ENCODE results near the gene MTOR. TPM values are rescaled to one million over a fixed set of nuclear protein-coding genes. Genes with fewer than 3 reads are reported as not detected.

Gene MTOR
- total RNA-seq, 1 experiment from 2014 or later = 48.0 TPM

DNA sequence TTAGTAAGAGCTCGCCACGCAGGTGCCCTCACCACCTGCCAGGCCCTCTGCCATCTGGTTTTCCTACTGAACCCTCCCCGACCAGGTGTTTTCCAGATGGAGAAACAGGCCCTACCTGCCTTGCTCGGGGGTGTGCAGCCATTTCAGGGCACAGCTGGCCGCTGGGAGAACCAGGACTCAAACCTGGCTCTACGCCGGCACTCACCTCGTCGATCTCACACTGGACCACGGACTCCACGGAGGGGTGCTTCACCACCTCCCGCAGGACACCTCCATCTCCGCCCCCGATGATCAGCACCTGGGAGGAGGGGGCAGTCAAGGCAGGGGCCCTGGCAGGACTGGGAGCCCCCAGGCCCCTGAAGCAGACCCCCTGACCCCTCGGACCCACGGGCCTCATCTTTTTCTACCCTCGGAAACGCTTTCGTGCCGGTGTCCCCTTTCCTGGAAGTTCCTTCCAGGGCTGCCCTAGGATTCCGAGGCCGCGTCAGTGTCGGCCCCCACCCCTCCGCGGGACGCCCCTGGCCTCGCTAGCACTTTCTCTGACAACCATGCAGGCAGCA lies 203.7 kb downstream of the MTOR start:
- H4K20me1 ChIP-seq (ENCODE audit: low read length) = no peaks in the 10 kb centered on the region
- DNase-seq = no peak
- H2AFZ ChIP-seq (ENCODE audit: low read length) = peak overlapping the region; percentile 61; the same call in 1 of the 2 replicates
- no peaks in the 10 kb centered on the region for H3K9me3 ChIP-seq (ENCODE audit: low read length)
- ChIA-PET CTCF (no interaction called here), POLR2A (ENCODE audit: unreplicated experiment) (interaction anchor here (0.6 kb wide), 1 partner anchor 138 kb away, joined by 5 read pairs; no protein-coding TSS in a partner anchor)
- BruUV-seq (replicated peaks) = TSS peak; percentile 39
- H3F3A ChIP-seq (ENCODE audit: low read length, unreplicated experiment) = no peaks in the 10 kb centered on the region
- H3K9ac ChIP-seq (ENCODE audit: low read length) = peak overlapping the region; percentile 99
- no peak for ATAC-seq
- TF ChIP-seq EZH2phosphoT487 (IDR thresholded peaks at IDR 0.05; ENCODE audit: borderline replicate concordance, low read length) (no peak), CTCF (conservative IDR thresholded peaks at IDR 0.05; ENCODE audit: low read depth, low read length) (no peak), EZH2 (IDR thresholded peaks at IDR 0.05; ENCODE audit: low read length, unreplicated experiment) (no peak)
- no peaks in the 10 kb centered on the region for H3K9me2 ChIP-seq (replicated peaks; ENCODE audit: low read length)
- H3K36me3 ChIP-seq (ENCODE audit: low read depth, low read length) = peaks cover 21% of the 10 kb centered on the region
- H3K4me3 ChIP-seq (ENCODE audit: low read length) = peak overlapping the region; percentile 100
- peaks cover 16% of the 10 kb centered on the region; the same call in 1 of the 2 replicates for H3K4me1 ChIP-seq (ENCODE audit: insufficient read depth, low read length)
- no peaks in the 10 kb centered on the region for H3K27me3 ChIP-seq (ENCODE audit: low read length)
- peak overlapping the region; percentile 99 for H3K4me2 ChIP-seq (ENCODE audit: low read length)
- intact Hi-C loops (cut with micrococcal nuclease) = no loop called here
- no peak overlapping the region for H3K27ac ChIP-seq (ENCODE audit: low read length)
- peaks cover 53% of the 10 kb centered on the region for H3K79me2 ChIP-seq (ENCODE audit: low read length)

DNA sequence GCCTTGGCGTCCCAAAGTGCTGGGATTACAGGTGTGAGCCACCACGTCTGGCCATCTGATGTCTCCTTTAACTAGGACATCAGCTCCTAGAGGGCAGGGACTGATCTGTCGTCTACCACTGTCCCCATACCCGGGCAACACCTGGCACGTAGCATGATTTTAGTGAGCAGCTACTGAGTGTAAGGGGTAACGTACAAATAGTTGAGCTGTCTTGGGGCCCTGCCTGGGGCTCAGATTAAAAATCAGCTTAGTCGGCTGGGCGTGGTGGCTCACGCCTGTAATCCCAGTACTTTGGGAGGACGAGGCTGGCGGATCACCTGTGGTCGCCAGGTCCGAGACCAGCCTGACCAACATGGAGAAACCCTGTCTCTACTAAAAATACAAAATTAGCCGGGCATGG lies 204.3 kb downstream of the MTOR start:
- Histone ChIP-seq H3K79me2 (ENCODE audit: low read length) (peaks cover 53% of the 10 kb centered on the region), H3K4me3 (ENCODE audit: low read length) (peak overlapping the region; percentile 100; the same call in 1 of the 2 replicates), H3F3A (ENCODE audit: low read length, unreplicated experiment) (no peaks in the 10 kb centered on the region), H3K27me3 (ENCODE audit: low read length) (no peaks in the 10 kb centered on the region), H3K9me2 (replicated peaks; ENCODE audit: low read length) (no peaks in the 10 kb centered on the region), H3K4me1 (ENCODE audit: insufficient read depth, low read length) (peaks cover 16% of the 10 kb centered on the region; the same call in 1 of the 2 replicates), H3K27ac (ENCODE audit: low read length) (no peak overlapping the region), H3K4me2 (ENCODE audit: low read length) (peak overlapping the region; percentile 99), H3K9ac (ENCODE audit: low read length) (peak overlapping the region; percentile 99; the same call in 1 of the 2 replicates), H4K20me1 (ENCODE audit: low read length) (no peaks in the 10 kb centered on the region), H3K9me3 (ENCODE audit: low read length) (no peaks in the 10 kb centered on the region), H2AFZ (ENCODE audit: low read length) (no peak overlapping the region), H3K36me3 (ENCODE audit: low read depth, low read length) (peaks cover 21% of the 10 kb centered on the region)
- no TSS peak for BruUV-seq (replicated peaks)
- ATAC-seq = no peak
- POLR2A ChIA-PET (ENCODE audit: unreplicated experiment) = interaction anchor here (0.6 kb wide), 1 partner anchor 139 kb away, joined by 5 read pairs; no protein-coding TSS in a partner anchor
- TF ChIP-seq EZH2 (IDR thresholded peaks at IDR 0.05; ENCODE audit: low read length, unreplicated experiment) (no peak), CTCF (conservative IDR thresholded peaks at IDR 0.05; ENCODE audit: low read depth, low read length) (no peak), EZH2phosphoT487 (IDR thresholded peaks at IDR 0.05; ENCODE audit: borderline replicate concordance, low read length) (no peak)
- CTCF ChIA-PET = no interaction called here
- DNase-seq = no peak
- intact Hi-C loops (cut with micrococcal nuclease) = no loop called here

DNA sequence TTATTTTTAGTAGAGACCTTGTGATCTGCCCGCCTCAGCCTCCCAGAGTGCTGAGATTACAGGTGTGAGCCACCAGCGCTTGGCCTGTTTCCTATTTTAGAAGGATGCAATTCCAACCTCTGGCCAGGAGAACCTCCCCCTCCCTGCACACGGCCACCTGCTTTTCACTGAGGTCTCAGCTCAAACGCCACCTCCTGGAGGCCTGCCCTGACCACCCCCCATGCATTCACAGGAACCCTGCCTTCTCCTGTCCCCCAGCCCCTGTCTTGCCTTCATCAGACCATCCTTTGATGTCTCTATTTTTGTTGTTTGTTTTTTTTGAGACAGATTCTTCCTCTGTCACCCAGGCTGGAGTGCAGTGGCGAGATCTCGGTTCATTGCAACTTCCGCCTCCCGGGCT lies 204.9 kb downstream of the MTOR start:
- Histone ChIP-seq H3K4me3 (ENCODE audit: low read length) (peak overlapping the region; percentile 100; the same call in 1 of the 2 replicates), H3K36me3 (ENCODE audit: low read depth, low read length) (peaks cover 21% of the 10 kb centered on the region), H3F3A (ENCODE audit: low read length, unreplicated experiment) (no peaks in the 10 kb centered on the region), H3K4me1 (ENCODE audit: insufficient read depth, low read length) (peaks cover 16% of the 10 kb centered on the region; the same call in 1 of the 2 replicates), H3K27ac (ENCODE audit: low read length) (no peak overlapping the region), H3K9me2 (replicated peaks; ENCODE audit: low read length) (no peaks in the 10 kb centered on the region), H3K4me2 (ENCODE audit: low read length) (peak overlapping the region; percentile 99), H3K9me3 (ENCODE audit: low read length) (no peaks in the 10 kb centered on the region), H3K9ac (ENCODE audit: low read length) (no peak overlapping the region), H3K27me3 (ENCODE audit: low read length) (no peaks in the 10 kb centered on the region), H3K79me2 (ENCODE audit: low read length) (peaks cover 53% of the 10 kb centered on the region), H4K20me1 (ENCODE audit: low read length) (no peaks in the 10 kb centered on the region), H2AFZ (ENCODE audit: low read length) (no peak overlapping the region)
- ATAC-seq (no peak), DNase-seq (no peak)
- CTCF ChIA-PET = no interaction called here
- no TSS peak for BruUV-seq (replicated peaks)
- POLR2A ChIA-PET (ENCODE audit: unreplicated experiment) = interaction anchor here (0.7 kb wide), 1 partner anchor 90 kb away, joined by 18 read pairs; no protein-coding TSS in a partner anchor
- TF ChIP-seq EZH2phosphoT487 (IDR thresholded peaks at IDR 0.05; ENCODE audit: borderline replicate concordance, low read length) (no peak), EZH2 (IDR thresholded peaks at IDR 0.05; ENCODE audit: low read length, unreplicated experiment) (no peak), CTCF (conservative IDR thresholded peaks at IDR 0.05; ENCODE audit: low read depth, low read length) (no peak)
- intact Hi-C loops (cut with micrococcal nuclease) = no loop called here
